Endothelial cell of umbilical vein (primary cell): Measurements from ENCODE around the gene MIEN1. TPM values are rescaled to one million over a fixed set of nuclear protein-coding genes. Genes with fewer than 3 reads are reported as not detected.

Source experiments
- BruUV-seq: library from RNA; stranded (reverse); fragments of 400-500 nt; replicated peaks from 2 replicates; lab custom pipeline; 2021; lab: Mats Ljungman, UMichigan
- CTCF ChIA-PET: fragments of 300-600, 350-600 bp; sonication (Branson Sonifier 250); formaldehyde crosslinking; loops from one replicate; lab custom pipeline; 2021; ENCODE audit warnings: antibody characterized with exemption, inconsistent platforms; lab: Charles Lee
- POLR2A ChIA-PET: fragments of 300-600, 350-600 bp; sonication (Branson Sonifier 250); formaldehyde crosslinking; loops from one replicate; lab custom pipeline; 2021; ENCODE audit warnings: antibody characterized with exemption, inconsistent platforms; lab: Charles Lee
- DNase-seq: peaks from one replicate; pipeline ENCODE4 v3.0.0-alpha.2; 2011; ENCODE audit warnings: low read depth, low spot score
- FAIRE-seq: peaks from 2 replicates; lab custom pipeline; 2011; peaks lifted over from hg19 to GRCh38; lab: Jason Lieb, UNC
- H2AFZ ChIP-seq: 2 replicates; pipeline ENCODE4 v1.6.0; 2012; ENCODE audit warnings: low read depth, low read length, control low read depth, inconsistent platforms
- H3K27ac ChIP-seq: 2 replicates; pipeline ENCODE4 v1.5.1; 2011; ENCODE audit warnings: low read depth, mild to moderate bottlenecking, control low read depth, low read length, moderate library complexity; ENCODE audit not compliant: insufficient read depth
- H3K27me3 ChIP-seq, 2 experiments: 2 replicates each; pipeline versions ENCODE4 v1.6.0 to v1.6.1; 2011; ENCODE audit warnings: low read length in 2 of 2, mixed read lengths in 1 of 2; ENCODE audit not compliant: control insufficient read depth in 2 of 2, insufficient read depth in 2 of 2
- H3K36me3 ChIP-seq, 2 experiments: 2 replicates in 1 of 2; 3 replicates in 1 of 2; pipeline ENCODE4 v1.5.1; 2011; ENCODE audit warnings: low read length in 2 of 2, mild to moderate bottlenecking in 1 of 2, moderate library complexity in 1 of 2; ENCODE audit not compliant: control insufficient read depth in 2 of 2, insufficient read depth in 2 of 2; ENCODE audit errors: extremely low read depth in 1 of 2
- H3K4me1 ChIP-seq: 3 replicates; pipeline ENCODE4 v1.5.1; 2011; ENCODE audit warnings: mild to moderate bottlenecking, low read length; ENCODE audit not compliant: control insufficient read depth, insufficient read depth; ENCODE audit errors: extremely low read depth
- H3K4me2 ChIP-seq: 2 replicates; pipeline ENCODE4 v1.6.1; 2011; ENCODE audit warnings: low read length, control low read depth, mixed read lengths; ENCODE audit not compliant: insufficient read depth
- H3K4me3 ChIP-seq, 3 experiments: fragments of 200-600 bp in 1 of 3; sonication (generic), shearing (Covaris generic) in 1 of 3; replicated peaks in 1 of 3; 2 replicates each; pipeline ENCODE4 v1.5.1; 2011 to 2016; ENCODE audit warnings: control low read depth in 3 of 3, low read length in 3 of 3, mild to moderate bottlenecking in 2 of 3, inconsistent platforms in 1 of 3, low read depth in 1 of 3, moderate library complexity in 1 of 3; ENCODE audit not compliant: insufficient read depth in 1 of 3
- H3K79me2 ChIP-seq: 2 replicates; pipeline ENCODE4 v1.6.0; 2012; ENCODE audit warnings: low read length, inconsistent platforms; ENCODE audit not compliant: control insufficient read depth, insufficient read depth
- H3K9ac ChIP-seq: replicated peaks from 2 replicates; pipeline ENCODE3; 2011; ENCODE audit warnings: low read length, control low read depth; ENCODE audit not compliant: insufficient read depth; ENCODE audit errors: extremely low read depth
- H3K9me1 ChIP-seq: replicated peaks from 3 replicates; pipeline ENCODE4 v1.6.0; 2011; ENCODE audit warnings: mild to moderate bottlenecking, low read length; ENCODE audit not compliant: control insufficient read depth, insufficient read depth; ENCODE audit errors: extremely low read depth
- H3K9me3 ChIP-seq: replicated peaks from 2 replicates; pipeline ENCODE4 v1.5.1; 2012; ENCODE audit warnings: low read length, inconsistent platforms; ENCODE audit not compliant: control insufficient read depth, insufficient read depth
- H4K20me1 ChIP-seq: replicated peaks from 2 replicates; pipeline ENCODE3; 2011; ENCODE audit warnings: mild to moderate bottlenecking, low read length; ENCODE audit not compliant: control insufficient read depth, insufficient read depth; ENCODE audit errors: extremely low read depth
- EZH2 ChIP-seq: IDR thresholded peaks from 2 replicates; pipeline ENCODE4 v1.6.1; 2012; ENCODE audit warnings: borderline replicate concordance, low read depth, mild to moderate bottlenecking, moderate library complexity, low read length, inconsistent platforms; ENCODE audit not compliant: severe bottlenecking
- FOS ChIP-seq: IDR thresholded peaks from 2 replicates; pipeline ENCODE4 v1.6.1; 2011; ENCODE audit warnings: mild to moderate bottlenecking, low read length, moderate library complexity, borderline replicate concordance; ENCODE audit not compliant: insufficient read depth
- GATA2 ChIP-seq: IDR thresholded peaks from 2 replicates; pipeline ENCODE4 v1.7.0; 2011; ENCODE audit warnings: low read depth, mild to moderate bottlenecking, moderate library complexity, mixed read lengths, low read length; ENCODE audit not compliant: insufficient read length, insufficient read depth
- JUN ChIP-seq: IDR thresholded peaks from 2 replicates; pipeline ENCODE4 v1.6.1; 2011; ENCODE audit warnings: borderline replicate concordance, low read depth; ENCODE audit not compliant: insufficient read length, insufficient read depth
- MAX ChIP-seq: IDR thresholded peaks from 2 replicates; pipeline ENCODE4 v1.6.1; 2011; ENCODE audit not compliant: insufficient read depth, insufficient read length
- MYC ChIP-seq: IDR thresholded peaks from one replicate; pipeline ENCODE4 v1.6.1; 2011; ENCODE audit warnings: mild to moderate bottlenecking, low read depth, low read length
- POLR2A ChIP-seq: IDR thresholded peaks from 2 replicates; pipeline ENCODE4 v1.6.1; 2012; ENCODE audit warnings: low read depth, mild to moderate bottlenecking, control low read depth, low read length
- POLR2AphosphoS5 ChIP-seq: IDR thresholded peaks from 2 replicates; pipeline ENCODE4 v1.6.1; 2012; ENCODE audit warnings: low read depth, mild to moderate bottlenecking, control low read depth, low read length, moderate library complexity; ENCODE audit not compliant: insufficient read depth
- dilution Hi-C: fragments of 300-500 bp; cut with MboI; formaldehyde crosslinking; loops from one replicate; pipeline ENCODE4 v1.15.0; 2019; ENCODE audit warnings: low sequenced_read_pairs; ENCODE audit not compliant: extremely low pct_ligation_motif_present
- intact Hi-C: fragments of 100-400 bp; cut with micrococcal nuclease; formaldehyde crosslinking; loops from one replicate; pipeline ENCODE4 v1.10.0; 2022
- polyA plus RNA-seq, 4 experiments: library from polyadenylated mRNA; depleted of rRNA in 3 of 4; stranded (reverse) in 3 of 4; unstranded in 1 of 4; fragments of >200 nt; gene quantifications; 2 replicates each; pipeline versions ENCODE4 v1.2.1 to v1.2.3, GENCODE V29; 2011 to 2012; ENCODE audit warnings: missing spikeins in 1 of 4
- total RNA-seq: library from RNA; stranded (reverse); gene quantifications from 2 replicates; pipeline ENCODE4 v1.2.3, GENCODE V29; 2021
- TF ChIP-seq, protein P1 (sequence below), 2 donors: IDR thresholded peaks; 1 replicate in 1 of 2; 2 replicates in 1 of 2; pipeline ENCODE4 v1.5.1; 2011; ENCODE audit warnings: low read length in 2 of 2, mild to moderate bottlenecking in 2 of 2, moderate library complexity in 2 of 2, control low read depth in 1 of 2, inconsistent platforms in 1 of 2, low read depth in 1 of 2; ENCODE audit not compliant: insufficient read depth in 1 of 2; ENCODE audit errors: extremely low read depth in 1 of 2

Gene MIEN1
- total and polyA plus RNA-seq, 2 donors (not counting 3 experiments of a cell fraction or from before 2014, with no cell fraction given) = 42.4 to 74.5 TPM

GRCh38 chr17:39772987-39773934, 42.9 kb upstream of the MIEN1 start:
- peaks cover 51 to 56% of the 10 kb centered on the region in 2 experiments for H3K27me3 ChIP-seq
- dilution Hi-C loops = no loop called here
- FAIRE-seq = no peak

More at GRCh38 chr17:39772987-39773934, 42.9 kb upstream of the MIEN1 start:
- CTCF ChIA-PET = no interaction called here
- no peak overlapping the region for H3K9ac ChIP-seq
- DNase-seq = no peak
- no peaks in the 10 kb centered on the region for H3K9me1 ChIP-seq
- H3K27ac ChIP-seq = no peak overlapping the region
- H4K20me1 ChIP-seq = no peaks in the 10 kb centered on the region
- POLR2A ChIA-PET = no interaction called here
- H3K79me2 ChIP-seq = no peaks in the 10 kb centered on the region
- no peak overlapping the region for H3K4me3 ChIP-seq
- BruUV-seq = no TSS peak
- no peak overlapping the region for H3K4me2 ChIP-seq
- no peaks in the 10 kb centered on the region for H3K9me3 ChIP-seq
- no peak for TF ChIP-seq FOS
- TF ChIP-seq MAX = no peak
- TF ChIP-seq, protein P1, sequence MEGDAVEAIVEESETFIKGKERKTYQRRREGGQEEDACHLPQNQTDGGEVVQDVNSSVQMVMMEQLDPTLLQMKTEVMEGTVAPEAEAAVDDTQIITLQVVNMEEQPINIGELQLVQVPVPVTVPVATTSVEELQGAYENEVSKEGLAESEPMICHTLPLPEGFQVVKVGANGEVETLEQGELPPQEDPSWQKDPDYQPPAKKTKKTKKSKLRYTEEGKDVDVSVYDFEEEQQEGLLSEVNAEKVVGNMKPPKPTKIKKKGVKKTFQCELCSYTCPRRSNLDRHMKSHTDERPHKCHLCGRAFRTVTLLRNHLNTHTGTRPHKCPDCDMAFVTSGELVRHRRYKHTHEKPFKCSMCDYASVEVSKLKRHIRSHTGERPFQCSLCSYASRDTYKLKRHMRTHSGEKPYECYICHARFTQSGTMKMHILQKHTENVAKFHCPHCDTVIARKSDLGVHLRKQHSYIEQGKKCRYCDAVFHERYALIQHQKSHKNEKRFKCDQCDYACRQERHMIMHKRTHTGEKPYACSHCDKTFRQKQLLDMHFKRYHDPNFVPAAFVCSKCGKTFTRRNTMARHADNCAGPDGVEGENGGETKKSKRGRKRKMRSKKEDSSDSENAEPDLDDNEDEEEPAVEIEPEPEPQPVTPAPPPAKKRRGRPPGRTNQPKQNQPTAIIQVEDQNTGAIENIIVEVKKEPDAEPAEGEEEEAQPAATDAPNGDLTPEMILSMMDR (IDR thresholded peaks at IDR 0.05; ENCODE audit: extremely low read depth in 1 of 2, insufficient read depth in 1 of 2, low read depth in 1 of 2, low read length in 2 of 2) = no peak
- no peak for TF ChIP-seq POLR2A
- no peak for TF ChIP-seq MYC
- TF ChIP-seq JUN = no peak
- no peak for TF ChIP-seq GATA2
- no peak for TF ChIP-seq EZH2
- TF ChIP-seq POLR2AphosphoS5 = no peak
- no peaks in the 10 kb centered on the region for H3K4me1 ChIP-seq
- H3K36me3 ChIP-seq = no peaks in the 10 kb centered on the region
- no peak overlapping the region for H2AFZ ChIP-seq
- intact Hi-C loops = no loop called here
